ENCODE data around the gene IDH3B.

IDH3B gene

DNA sequence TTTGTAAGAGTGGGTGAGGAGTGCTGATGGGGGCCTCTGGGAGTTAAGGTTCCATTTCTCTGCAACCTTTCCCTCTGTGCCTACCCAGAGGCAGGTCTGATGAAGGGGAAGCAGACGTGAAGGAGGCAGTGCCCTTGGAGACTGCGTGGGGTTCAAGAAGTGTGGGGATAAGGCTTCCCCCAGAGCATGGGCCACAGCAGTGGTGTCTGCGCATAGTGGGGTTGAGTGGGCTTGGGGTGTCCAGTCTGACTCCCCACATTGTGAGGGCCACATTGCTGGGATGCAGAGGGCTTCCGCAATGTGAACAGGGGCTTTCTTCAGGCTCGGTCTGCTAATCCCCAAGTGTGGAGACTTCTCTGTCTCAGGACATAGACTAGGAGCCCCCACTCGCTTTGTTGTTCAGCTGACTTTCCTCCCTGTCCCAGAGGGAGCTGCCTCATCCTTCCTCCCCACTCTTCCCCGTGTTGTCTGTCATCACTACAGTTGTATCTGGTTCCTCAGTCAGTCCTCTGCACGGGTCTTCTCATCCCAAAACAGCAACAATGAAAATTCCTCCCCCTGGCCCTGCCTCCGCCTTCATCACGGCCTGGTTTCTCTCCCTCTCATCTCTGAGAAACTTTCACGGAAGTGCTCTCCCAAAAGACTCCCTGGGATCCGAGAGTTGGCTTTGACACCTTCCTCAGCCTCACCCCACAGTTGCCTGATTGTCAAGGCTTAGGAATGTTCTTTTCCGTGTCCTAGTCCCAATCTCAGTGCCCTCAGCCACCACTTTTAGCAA is 31.4 kb upstream of the IDH3B start:
- no peaks in the 10 kb centered on the region for H4K20me1 ChIP-seq (ENCODE audit: insufficient read depth)
- no peak overlapping the region for H3K4me2 ChIP-seq
- TF ChIP-seq, protein P1, sequence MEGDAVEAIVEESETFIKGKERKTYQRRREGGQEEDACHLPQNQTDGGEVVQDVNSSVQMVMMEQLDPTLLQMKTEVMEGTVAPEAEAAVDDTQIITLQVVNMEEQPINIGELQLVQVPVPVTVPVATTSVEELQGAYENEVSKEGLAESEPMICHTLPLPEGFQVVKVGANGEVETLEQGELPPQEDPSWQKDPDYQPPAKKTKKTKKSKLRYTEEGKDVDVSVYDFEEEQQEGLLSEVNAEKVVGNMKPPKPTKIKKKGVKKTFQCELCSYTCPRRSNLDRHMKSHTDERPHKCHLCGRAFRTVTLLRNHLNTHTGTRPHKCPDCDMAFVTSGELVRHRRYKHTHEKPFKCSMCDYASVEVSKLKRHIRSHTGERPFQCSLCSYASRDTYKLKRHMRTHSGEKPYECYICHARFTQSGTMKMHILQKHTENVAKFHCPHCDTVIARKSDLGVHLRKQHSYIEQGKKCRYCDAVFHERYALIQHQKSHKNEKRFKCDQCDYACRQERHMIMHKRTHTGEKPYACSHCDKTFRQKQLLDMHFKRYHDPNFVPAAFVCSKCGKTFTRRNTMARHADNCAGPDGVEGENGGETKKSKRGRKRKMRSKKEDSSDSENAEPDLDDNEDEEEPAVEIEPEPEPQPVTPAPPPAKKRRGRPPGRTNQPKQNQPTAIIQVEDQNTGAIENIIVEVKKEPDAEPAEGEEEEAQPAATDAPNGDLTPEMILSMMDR (conservative IDR thresholded peaks at IDR 0.05; ENCODE audit: low read depth, low read length), result no peak
- H3K79me2 ChIP-seq (ENCODE audit: insufficient read depth, low read depth), result no peaks in the 10 kb centered on the region
- H3K27ac ChIP-seq, result no peak overlapping the region
- H2AFZ ChIP-seq (ENCODE audit: low read depth), result no peak overlapping the region
- no peaks in the 10 kb centered on the region for H3K27me3 ChIP-seq (ENCODE audit: insufficient read depth, low read depth)
- H3K4me1 ChIP-seq (ENCODE audit: low read depth, poor library complexity, severe bottlenecking), result no peaks in the 10 kb centered on the region
- no peak overlapping the region for H3K4me3 ChIP-seq (IDR thresholded peaks at IDR 0.05; ENCODE audit: insufficient read depth, low read depth, low read length)
- no peak overlapping the region for H3K9ac ChIP-seq
- H3K36me3 ChIP-seq (ENCODE audit: insufficient read depth), result no peaks in the 10 kb centered on the region

DNA sequence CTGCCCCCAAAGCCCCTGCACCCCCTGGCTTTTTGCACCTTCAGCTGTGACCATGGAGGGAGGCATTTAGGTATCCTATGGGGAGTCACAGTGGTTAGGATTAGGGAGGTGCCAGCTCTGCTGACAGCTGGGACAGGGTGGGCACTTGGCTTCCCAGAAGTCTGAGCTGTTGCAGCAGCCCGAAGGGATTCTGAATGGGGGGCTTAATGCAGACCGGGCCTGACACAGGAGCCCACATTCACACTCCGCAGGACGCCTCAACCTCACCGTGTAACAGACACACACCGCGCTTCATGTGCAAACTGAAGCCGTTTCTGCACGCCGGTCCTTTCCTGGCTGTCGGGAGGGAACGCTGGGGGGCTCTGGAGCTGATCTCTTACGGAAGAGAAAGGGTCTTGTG is 30.5 kb upstream of the IDH3B start:
- Histone ChIP-seq H2AFZ (ENCODE audit: low read depth) (no peak overlapping the region), H3K27me3 (ENCODE audit: insufficient read depth, low read depth) (no peaks in the 10 kb centered on the region), H3K4me1 (ENCODE audit: low read depth, poor library complexity, severe bottlenecking) (no peaks in the 10 kb centered on the region), H3K9ac (no peak overlapping the region), H3K36me3 (ENCODE audit: insufficient read depth) (no peaks in the 10 kb centered on the region), H3K79me2 (ENCODE audit: insufficient read depth, low read depth) (no peaks in the 10 kb centered on the region), H3K27ac (no peak overlapping the region), H3K4me3 (IDR thresholded peaks at IDR 0.05; ENCODE audit: insufficient read depth, low read depth, low read length) (no peak overlapping the region), H3K4me2 (no peak overlapping the region), H4K20me1 (ENCODE audit: insufficient read depth) (no peaks in the 10 kb centered on the region)
- TF ChIP-seq, protein P1 (conservative IDR thresholded peaks at IDR 0.05; ENCODE audit: low read depth, low read length), result no peak

DNA sequence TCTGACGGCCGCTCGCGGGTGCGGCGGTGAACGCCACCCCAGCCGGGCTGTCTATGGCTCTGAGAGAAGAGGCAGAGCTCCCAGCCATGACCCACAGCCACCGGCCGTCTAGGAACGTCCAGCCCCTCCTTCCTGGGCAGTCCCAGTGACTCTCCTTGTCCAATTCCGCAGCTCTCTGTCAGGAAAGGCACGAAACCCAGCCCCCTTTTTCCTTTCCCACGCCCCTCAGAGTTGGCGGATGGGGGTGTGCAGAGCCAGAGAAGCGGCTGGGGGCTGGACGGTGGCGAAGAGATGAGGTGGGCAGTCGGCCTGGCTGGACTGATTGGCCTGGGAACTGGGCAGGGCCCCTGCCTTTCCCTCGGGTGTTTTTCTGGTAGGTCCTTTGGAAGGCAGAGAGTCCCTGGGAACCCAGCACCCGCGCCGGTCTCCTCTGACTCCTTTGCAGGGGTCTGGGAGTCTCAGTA is 30.0 kb upstream of the IDH3B start:
- no peaks in the 10 kb centered on the region for H3K36me3 ChIP-seq (ENCODE audit: insufficient read depth)
- H3K4me1 ChIP-seq (ENCODE audit: low read depth, poor library complexity, severe bottlenecking), result no peaks in the 10 kb centered on the region
- H3K27ac ChIP-seq, result no peak overlapping the region
- no peak overlapping the region for H3K4me3 ChIP-seq (IDR thresholded peaks at IDR 0.05; ENCODE audit: insufficient read depth, low read depth, low read length)
- H3K9ac ChIP-seq, result no peak overlapping the region
- no peaks in the 10 kb centered on the region for H3K79me2 ChIP-seq (ENCODE audit: insufficient read depth, low read depth)
- TF ChIP-seq, protein P1 (conservative IDR thresholded peaks at IDR 0.05; ENCODE audit: low read depth, low read length), result no peak
- H2AFZ ChIP-seq (ENCODE audit: low read depth), result no peak overlapping the region
- no peaks in the 10 kb centered on the region for H4K20me1 ChIP-seq (ENCODE audit: insufficient read depth)
- no peak overlapping the region for H3K4me2 ChIP-seq
- no peaks in the 10 kb centered on the region for H3K27me3 ChIP-seq (ENCODE audit: insufficient read depth, low read depth)

DNA sequence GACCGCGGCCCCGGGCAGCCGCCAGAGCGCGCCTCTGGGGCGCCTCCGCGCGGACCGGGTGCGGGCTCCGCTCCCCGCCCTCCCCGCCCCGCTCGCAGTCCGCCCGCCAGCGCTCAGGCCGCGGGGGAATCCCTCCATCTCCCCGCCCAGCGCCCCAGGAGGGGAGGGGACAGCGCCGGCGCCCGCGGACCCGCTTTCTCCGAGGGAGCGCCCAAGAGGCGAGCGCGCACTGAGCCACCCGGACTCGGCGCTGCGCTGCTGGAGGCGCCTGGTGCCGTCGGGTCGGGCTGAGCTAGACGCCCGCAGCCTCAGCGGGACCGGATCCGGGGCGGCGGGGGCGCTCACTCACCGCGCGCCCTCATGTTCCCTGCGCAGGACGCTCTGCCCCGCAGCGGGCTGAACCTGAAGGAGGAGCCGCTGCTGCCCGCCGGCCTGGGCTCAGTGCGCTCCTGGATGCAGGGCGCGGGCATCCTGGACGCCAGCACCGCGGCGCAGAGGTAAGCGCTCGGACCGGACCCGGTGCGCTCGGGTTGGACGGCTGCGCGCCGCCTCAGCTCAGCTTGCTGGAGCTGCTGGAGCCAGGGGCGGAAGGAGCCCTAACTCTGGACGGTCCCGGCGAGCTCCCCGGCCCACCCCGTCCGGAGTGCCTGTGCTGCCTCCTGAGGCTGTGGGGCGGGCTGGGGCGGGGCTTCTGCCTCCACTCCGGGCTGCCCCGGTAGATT is 29.4 kb upstream of the IDH3B start:
- H3K4me1 ChIP-seq (ENCODE audit: low read depth, poor library complexity, severe bottlenecking), result no peaks in the 10 kb centered on the region
- no peaks in the 10 kb centered on the region for H3K36me3 ChIP-seq (ENCODE audit: insufficient read depth)
- no peaks in the 10 kb centered on the region for H3K27me3 ChIP-seq (ENCODE audit: insufficient read depth, low read depth)
- no peak overlapping the region for H3K4me3 ChIP-seq (IDR thresholded peaks at IDR 0.05; ENCODE audit: insufficient read depth, low read depth, low read length)
- no peaks in the 10 kb centered on the region for H4K20me1 ChIP-seq (ENCODE audit: insufficient read depth)
- H3K4me2 ChIP-seq, result no peak overlapping the region
- no peaks in the 10 kb centered on the region for H3K79me2 ChIP-seq (ENCODE audit: insufficient read depth, low read depth)
- TF ChIP-seq, protein P1 (conservative IDR thresholded peaks at IDR 0.05; ENCODE audit: low read depth, low read length), result no peak
- H2AFZ ChIP-seq (ENCODE audit: low read depth), result no peak overlapping the region
- H3K9ac ChIP-seq, result no peak overlapping the region
- H3K27ac ChIP-seq, result no peak overlapping the region

All from KMS-11 (cell line).